Measurements from ENCODE around the gene ADAMTS3. TPM values are rescaled to one million over a fixed set of nuclear protein-coding genes. Genes with fewer than 3 reads are reported as not detected.

The ADAMTS3 gene
- total and polyA plus RNA-seq, 9 of the 15 experiments (the other 6 are each of a cell fraction or from before 2014, with no cell fraction given) = 4.0 to 18.0 (median 12.1) TPM

GRCh38 chr4:72352711-72353110 lies 216.3 kb downstream of the ADAMTS3 start:
- DNase-seq (ENCODE audit: extremely low read depth in 1 of 4, low spot score in 3 of 4) (no peak), ATAC-seq (no peak), FAIRE-seq (no peak)
- no peak overlapping the region for H3K4me2 ChIP-seq (ENCODE audit: insufficient read depth, low read length)
- 76% methylated on average over 4 of the region's 4 CpGs for WGBS (ENCODE audit: insufficient coverage, low coverage, missing lambda C conversion rate)
- H3K9ac ChIP-seq (ENCODE audit: insufficient read depth in 1 of 2, low read depth in 2 of 2, low read length in 2 of 2) = no peak overlapping the region
- ChIA-PET POLR2A (no interaction called here), CTCF (ENCODE audit: low intra/inter-chr PET ratio) (no interaction called here)
- BruUV-seq (replicated peaks) = no TSS peak
- H3K4me1 ChIP-seq (replicated peaks in 1 of 2; ENCODE audit: control insufficient read depth in 2 of 2, insufficient read depth in 2 of 2, low read length in 2 of 2) = no peaks in the 10 kb centered on the region
- H3K27ac ChIP-seq (ENCODE audit: extremely low read depth, low read depth, low read length) = no peak overlapping the region
- intact Hi-C loops (cut with micrococcal nuclease) = no loop called here
- no peaks in the 10 kb centered on the region for H3K9me3 ChIP-seq (replicated peaks; ENCODE audit: control insufficient read depth, insufficient read depth, low read depth, low read length)
- H4K20me1 ChIP-seq (replicated peaks; ENCODE audit: control insufficient read depth, insufficient read depth, low read length) = no peaks in the 10 kb centered on the region
- no peaks in the 10 kb centered on the region for H3K27me3 ChIP-seq (ENCODE audit: control insufficient read depth in 2 of 2, insufficient read depth in 2 of 2, low read length in 2 of 2)
- H3K79me2 ChIP-seq (ENCODE audit: control insufficient read depth, insufficient read depth, low read length) = no peaks in the 10 kb centered on the region
- H3K9me1 ChIP-seq (ENCODE audit: control insufficient read depth, insufficient read depth, low read length) = no peaks in the 10 kb centered on the region
- H3K4me3 ChIP-seq = no peak overlapping the region
- H3K36me3 ChIP-seq (ENCODE audit: control insufficient read depth, insufficient read depth, low read length) = no peaks in the 10 kb centered on the region
- TF ChIP-seq TAL1 (IDR thresholded peaks at IDR 0.05) = no peak
- no peak for TF ChIP-seq ZNF354B (CRISPR knock-in tag; IDR thresholded peaks at IDR 0.05)
- no peak for TF ChIP-seq PHTF2 (CRISPR knock-in tag; IDR thresholded peaks at IDR 0.05)
- TF ChIP-seq ZFX (CRISPR knock-in tag; IDR thresholded peaks at IDR 0.05) = no peak
- no peak for TF ChIP-seq ZNF586 (CRISPR knock-in tag; conservative IDR thresholded peaks at IDR 0.05)
- TF ChIP-seq MEF2A (IDR thresholded peaks at IDR 0.05; ENCODE audit: control insufficient read depth, low read depth, low read length) = no peak
- no peak for TF ChIP-seq E2F4 (CRISPR knock-in tag; IDR thresholded peaks at IDR 0.05; ENCODE audit: low read depth)
- no peak for TF ChIP-seq ZZZ3 (IDR thresholded peaks at IDR 0.05)
- no peak for TF ChIP-seq THRAP3 (IDR thresholded peaks at IDR 0.05; ENCODE audit: borderline replicate concordance)
- TF ChIP-seq POLR2AphosphoS5 (IDR thresholded peaks at IDR 0.05; ENCODE audit: control insufficient read depth, insufficient read depth, low read depth, low read length) = no peak
- TF ChIP-seq EHMT2 (IDR thresholded peaks at IDR 0.05) = no peak
- no peak for TF ChIP-seq CTBP1 (IDR thresholded peaks at IDR 0.05; ENCODE audit: borderline replicate concordance)
- no peak for TF ChIP-seq KAT7 (CRISPR knock-in tag; IDR thresholded peaks at IDR 0.05; ENCODE audit: borderline replicate concordance)
- TF ChIP-seq MCM2 (IDR thresholded peaks at IDR 0.05; ENCODE audit: low read depth) = no peak
- TF ChIP-seq PRDM10 (IDR thresholded peaks at IDR 0.05; ENCODE audit: partially characterized antibody) = no peak
- in situ Hi-C loops (cut with MboI) = no loop called here
- H2AFZ ChIP-seq (ENCODE audit: low read depth, low read length) = no peak overlapping the region

All from K562 (cell line).